K562 (cell line): ENCODE measurements around the gene KLRC2. TPM values are rescaled to one million over a fixed set of nuclear protein-coding genes. Genes with fewer than 3 reads are reported as not detected.
"Not testable (repeated sequence)": the region's sequence is repeated elsewhere in the genome, so short reads cannot be mapped to it uniquely, and the experiment has no call there.

Source experiments
- ATAC-seq: fragments of 200-7000 bp; cut with Tn5 transposase; 3 replicates; pipeline ENCODE4 v1.9.1; 2020; ENCODE audit warnings: moderate library complexity
- BruUV-seq: library from RNA; stranded (reverse); fragments of 400-500 nt; replicated peaks from 2 replicates; lab custom pipeline; 2021; lab: Mats Ljungman, UMichigan
- CTCF ChIA-PET: fragments of 300-600 bp; formaldehyde crosslinking; extraction: SDS; loops from one replicate; lab custom pipeline; 2021; ENCODE audit warnings: low intra/inter-chr PET ratio; lab: Yijun Ruan, JAX
- POLR2A ChIA-PET: fragments of 300-600, 350-650 bp; sonication (Branson Sonifier 250); formaldehyde crosslinking; extraction: SDS; loops from one replicate; lab custom pipeline; 2021; ENCODE audit warnings: antibody characterized with exemption, inconsistent platforms; lab: Yijun Ruan, JAX
- DNase-seq, 4 experiments: peaks; one replicate each; pipeline versions ENCODE4 v3.0.0 to v3.0.0-alpha.2; 2011 to 2018; ENCODE audit warnings: low spot score in 3 of 4, mixed read lengths in 3 of 4; ENCODE audit errors: extremely low read depth in 1 of 4
- FAIRE-seq: peaks from 2 replicates; lab custom pipeline; 2011; peaks lifted over from hg19 to GRCh38; lab: Jason Lieb, UNC
- H2AFZ ChIP-seq: 2 replicates; pipeline ENCODE4 v1.6.0; 2011; ENCODE audit warnings: low read depth, low read length, control low read depth, inconsistent platforms
- H3K27ac ChIP-seq: fragments of 200-600 bp; 3 replicates; pipeline ENCODE4 v1.8.0; 2011; ENCODE audit warnings: low read depth, mild to moderate bottlenecking, control low read depth, inconsistent platforms, low read length, moderate library complexity, mixed read lengths; ENCODE audit errors: extremely low read depth
- H3K27me3 ChIP-seq, 2 experiments: fragments of 300-600 bp in 1 of 2; 2 replicates in 1 of 2; 3 replicates in 1 of 2; pipeline versions ENCODE4 v1.6.0 to v1.8.0; 2011; ENCODE audit warnings: inconsistent platforms in 2 of 2, low read length in 2 of 2, mild to moderate bottlenecking in 1 of 2, mixed read lengths in 1 of 2, moderate library complexity in 1 of 2; ENCODE audit not compliant: control insufficient read depth in 2 of 2, insufficient read depth in 2 of 2
- H3K36me3 ChIP-seq: fragments of 300-600 bp; 3 replicates; pipeline ENCODE4 v1.8.0; 2011; ENCODE audit warnings: mild to moderate bottlenecking, low read length, inconsistent platforms; ENCODE audit not compliant: control insufficient read depth, insufficient read depth
- H3K4me1 ChIP-seq, 2 experiments: fragments of 200-600 bp in 1 of 2; replicated peaks in 1 of 2; 2 replicates in 1 of 2; 3 replicates in 1 of 2; pipeline versions ENCODE4 v1.5.1 to v1.8.0; 2011; ENCODE audit warnings: inconsistent platforms in 2 of 2, low read length in 2 of 2, mild to moderate bottlenecking in 1 of 2, mixed read lengths in 1 of 2, moderate library complexity in 1 of 2; ENCODE audit not compliant: control insufficient read depth in 2 of 2, insufficient read depth in 2 of 2
- H3K4me2 ChIP-seq: 2 replicates; pipeline ENCODE4 v1.6.1; 2011; ENCODE audit warnings: low read length, control low read depth, inconsistent platforms, mixed read lengths; ENCODE audit not compliant: insufficient read depth
- H3K4me3 ChIP-seq: fragments of 200-600 bp; sonication (generic), shearing (Covaris generic); 2 replicates; pipeline ENCODE4 v1.5.1; 2016; ENCODE audit warnings: control low read depth, inconsistent platforms
- H3K79me2 ChIP-seq: fragments of 200-600 bp; 3 replicates; pipeline ENCODE4 v1.8.0; 2011; ENCODE audit warnings: low read length, inconsistent platforms; ENCODE audit not compliant: control insufficient read depth, insufficient read depth
- H3K9ac ChIP-seq, 2 experiments: 2 replicates each; pipeline versions ENCODE4 v1.6.0 to v1.6.1; 2011; ENCODE audit warnings: low read depth in 2 of 2, low read length in 2 of 2, control low read depth in 1 of 2, inconsistent platforms in 1 of 2, mild to moderate bottlenecking in 1 of 2, mixed read lengths in 1 of 2; ENCODE audit not compliant: insufficient read depth in 1 of 2
- H3K9me1 ChIP-seq: one replicate; pipeline ENCODE4 v1.6.0; 2011; ENCODE audit warnings: inconsistent platforms, mild to moderate bottlenecking, low read length, moderate library complexity; ENCODE audit not compliant: control insufficient read depth, insufficient read depth
- H3K9me3 ChIP-seq: replicated peaks from 2 replicates; pipeline ENCODE4 v1.5.1; 2011; ENCODE audit warnings: low read depth, low read length, inconsistent platforms; ENCODE audit not compliant: control insufficient read depth, insufficient read depth
- H4K20me1 ChIP-seq: replicated peaks from 2 replicates; pipeline ENCODE4 v1.6.1; 2011; ENCODE audit warnings: low read length, inconsistent platforms, mixed read lengths; ENCODE audit not compliant: control insufficient read depth, insufficient read depth
- PURB ChIP-seq: sonication (generic); formaldehyde crosslinking; IDR thresholded peaks from 2 replicates; pipeline ENCODE4 v1.9.0; 2021; ENCODE audit warnings: low read depth, mild to moderate bottlenecking, missing genetic modification reagents
- WGBS: fragments of 100-300 bp; shearing (Covaris generic); methylation state at CpG from one replicate; pipeline ENCODE4 v1.1.6; 2016; ENCODE audit warnings: low coverage, mixed read lengths; ENCODE audit not compliant: insufficient coverage; ENCODE audit errors: missing lambda C conversion rate; 5-methylcytosine and 5-hydroxymethylcytosine counted together
- in situ Hi-C: fragments of 300-500 bp; cut with MboI; formaldehyde crosslinking; loops from 4 replicates; pipeline ENCODE4 v1.15.0; 2018; ENCODE audit warnings: inconsistent platforms, mixed read lengths
- intact Hi-C: fragments of 100-400 bp; cut with micrococcal nuclease; formaldehyde crosslinking; loops from 2 replicates; pipeline ENCODE4 v1.14.2; 2022
- polyA plus RNA-seq, 8 experiments: library from polyadenylated mRNA; depleted of rRNA in 4 of 8; stranded (reverse) in 5 of 8; unstranded in 3 of 8; fragments of >200 nt; fragmentation: Nextera tagmentation in 2 of 8; fragmentation: Illumina TruSeq in 1 of 8; extraction: Ambion mirVana in 2 of 8; extraction: Trizol in 1 of 8; gene quantifications; 2 replicates each; pipeline versions ENCODE4 v1.2.1 to v1.2.3, GENCODE V29; 2011 to 2014; ENCODE audit warnings: inconsistent platforms in 1 of 8, missing spikeins in 1 of 8
- total RNA-seq, 7 experiments: library from RNA; depleted of rRNA in 6 of 7; stranded (reverse); fragments of >200 nt in 6 of 7; fragmentation: Illumina TruSeq in 2 of 7; extraction: Trizol in 2 of 7; gene quantifications; 2 replicates each; pipeline versions ENCODE4 v1.2.1 to v1.2.3, GENCODE V29; 2011 to 2021; ENCODE audit warnings: low replicate concordance in 1 of 7

The KLRC2 gene
- total and polyA plus RNA-seq, 9 of the 15 experiments (the other 6 are each of a cell fraction or from before 2014, with no cell fraction given), result not detected

DNA sequence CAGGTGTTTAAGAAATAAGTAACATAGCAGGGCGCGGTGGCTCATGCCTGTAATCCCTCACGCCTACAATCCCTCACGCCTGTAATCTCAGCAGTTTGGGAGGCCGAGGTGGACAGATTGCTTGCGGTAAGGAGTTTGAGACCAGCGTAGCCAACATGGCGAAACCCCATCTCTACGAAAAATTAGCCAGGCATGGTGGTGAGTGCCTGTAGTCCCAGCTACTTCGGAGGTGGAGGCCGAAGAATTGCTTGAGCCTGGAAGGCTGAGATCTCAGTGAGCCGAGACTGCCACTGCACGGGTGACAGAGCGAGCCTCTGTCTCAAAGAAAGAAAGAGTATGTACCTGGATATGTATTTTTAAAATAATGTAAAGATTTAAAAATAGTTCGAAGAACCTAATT lies 39.6 kb downstream of the KLRC2 start:
- H3K27me3 ChIP-seq, CTCF ChIA-PET, ATAC-seq, H3K9ac ChIP-seq, H3K9me3 ChIP-seq, H3K4me3 ChIP-seq, H4K20me1 ChIP-seq, H2AFZ ChIP-seq, BruUV-seq, intact Hi-C loops, DNase-seq, H3K27ac ChIP-seq, H3K79me2 ChIP-seq, in situ Hi-C loops, H3K36me3 ChIP-seq, H3K9me1 ChIP-seq, H3K4me2 ChIP-seq, H3K4me1 ChIP-seq: not testable (repeated sequence)
- 20% methylated on average over 1 of the region's 15 CpGs for WGBS
- POLR2A ChIA-PET, result interaction anchor here (1.4 kb wide), 1 partner anchor 14 kb away, joined by 3 read pairs; no protein-coding TSS in a partner anchor
- peak; percentile 66 for FAIRE-seq

DNA sequence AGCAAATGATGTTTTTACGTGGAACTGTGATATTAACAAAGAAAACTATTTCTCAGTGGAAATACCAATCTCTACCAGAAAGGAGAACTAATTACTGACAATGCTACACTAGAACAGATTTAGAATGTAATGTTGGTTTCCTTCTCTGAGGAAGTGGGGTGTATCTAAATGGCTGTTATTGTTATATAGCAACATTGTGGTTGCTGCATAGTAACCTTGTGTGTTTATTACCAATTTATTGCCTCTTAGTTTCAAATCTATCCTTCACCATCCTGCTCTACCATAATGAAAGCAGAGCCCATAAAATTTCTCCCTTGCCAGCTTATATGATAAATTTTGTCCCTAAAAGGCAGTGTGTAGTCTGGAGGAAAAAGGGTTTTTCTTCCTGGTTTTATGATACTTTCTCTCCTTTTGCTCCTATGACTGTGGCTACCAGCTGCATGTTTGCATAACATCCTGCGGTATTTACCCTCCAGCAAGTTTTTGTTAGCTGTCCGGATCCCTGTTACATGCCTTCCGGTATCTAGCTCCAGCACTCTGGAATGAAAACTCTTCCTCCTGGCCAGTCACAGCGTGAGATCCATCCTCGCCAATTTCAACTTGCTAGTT lies 40.3 kb downstream of the KLRC2 start:
- FAIRE-seq, result no peak
- Histone ChIP-seq H3K36me3 (no peaks in the 10 kb centered on the region), H3K9me3 (no peaks in the 10 kb centered on the region), H3K4me3 (no peak overlapping the region), H3K9ac (no peak overlapping the region), H3K4me2 (no peak overlapping the region), H3K79me2 (no peaks in the 10 kb centered on the region), H2AFZ (no peak overlapping the region), H4K20me1 (no peaks in the 10 kb centered on the region), H3K27ac (no peak overlapping the region), H3K4me1 (no peaks in the 10 kb centered on the region), H3K9me1 (no peaks in the 10 kb centered on the region), H3K27me3 (no peaks in the 10 kb centered on the region)
- ATAC-seq, result no peak
- no peak for DNase-seq
- no TSS peak for BruUV-seq
- TF ChIP-seq PURB, result no peak
- intact Hi-C loops, result no loop called here
- POLR2A ChIA-PET, result interaction anchor here (0.6 to 1.4 kb wide), 2 partner anchors 13 to 30 kb away, joined by 3 to 4 read pairs; no protein-coding TSS in a partner anchor
- CTCF ChIA-PET, result no interaction called here
- WGBS, result 50% methylated on average over 6 of the region's 6 CpGs
- in situ Hi-C loops, result no loop called here

DNA sequence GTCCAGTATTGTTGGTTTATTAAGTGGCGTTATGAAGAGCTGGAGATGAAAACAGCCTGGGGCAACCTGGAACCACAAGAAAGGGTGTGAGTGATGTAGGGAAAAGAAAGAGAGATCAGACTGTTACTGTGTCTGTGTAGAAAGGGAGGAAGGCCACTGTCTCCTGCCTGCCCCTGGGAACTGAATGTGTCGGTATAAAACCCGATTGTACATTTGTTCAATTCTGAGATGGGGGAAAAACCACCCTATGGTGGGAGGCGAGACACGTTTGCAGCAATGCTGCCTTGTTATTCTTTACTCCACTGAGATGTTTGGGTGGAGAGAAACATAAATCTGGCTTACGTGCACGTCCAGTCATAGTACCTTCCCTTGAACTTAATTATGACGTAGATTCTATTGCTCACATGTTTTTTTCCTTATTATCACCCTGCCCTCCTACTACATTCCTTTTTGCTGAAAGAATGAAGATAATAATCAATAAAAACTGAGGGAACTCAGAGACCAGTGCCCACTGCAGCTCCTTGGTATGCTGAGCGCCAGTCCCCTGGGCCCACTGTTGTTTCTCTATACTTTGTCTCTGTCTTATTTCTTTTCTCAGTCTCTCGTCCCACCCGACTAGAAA lies 41.2 kb downstream of the KLRC2 start:
- not testable (repeated sequence) for H2AFZ ChIP-seq

More for the DNA sequence above, 41.2 kb downstream of the KLRC2 start:
- BruUV-seq, H3K9me1 ChIP-seq, H3K4me3 ChIP-seq, H3K36me3 ChIP-seq, H3K27me3 ChIP-seq, H3K4me1 ChIP-seq, FAIRE-seq, H3K9me3 ChIP-seq, H3K79me2 ChIP-seq, in situ Hi-C loops, H3K4me2 ChIP-seq, H3K27ac ChIP-seq, ATAC-seq, intact Hi-C loops, CTCF ChIA-PET, H3K9ac ChIP-seq, H4K20me1 ChIP-seq, DNase-seq: not testable (repeated sequence)
- WGBS, result 34% methylated on average over 7 of the region's 11 CpGs
- POLR2A ChIA-PET, result interaction anchor here (0.6 kb wide), 1 partner anchor 29 kb away, joined by 4 read pairs; no protein-coding TSS in a partner anchor
